HL-60/S4 treated with phorbol 12-myristate 13-acetate at 8.2 ng/mL for 4 days and 3 days (cell line): ENCODE data around the gene FRMD8.
"Not testable (repeated sequence)": the region's sequence is repeated elsewhere in the genome, so short reads cannot be mapped to it uniquely, and the experiment has no call there.

Source experiments
- in situ Hi-C: fragments of 300-500 bp; cut with MboI; formaldehyde crosslinking; loops from 2 replicates; pipeline ENCODE4 v1.15.0; 2022; ENCODE audit warnings: low sequenced_read_pairs

The FRMD8 gene

DNA sequence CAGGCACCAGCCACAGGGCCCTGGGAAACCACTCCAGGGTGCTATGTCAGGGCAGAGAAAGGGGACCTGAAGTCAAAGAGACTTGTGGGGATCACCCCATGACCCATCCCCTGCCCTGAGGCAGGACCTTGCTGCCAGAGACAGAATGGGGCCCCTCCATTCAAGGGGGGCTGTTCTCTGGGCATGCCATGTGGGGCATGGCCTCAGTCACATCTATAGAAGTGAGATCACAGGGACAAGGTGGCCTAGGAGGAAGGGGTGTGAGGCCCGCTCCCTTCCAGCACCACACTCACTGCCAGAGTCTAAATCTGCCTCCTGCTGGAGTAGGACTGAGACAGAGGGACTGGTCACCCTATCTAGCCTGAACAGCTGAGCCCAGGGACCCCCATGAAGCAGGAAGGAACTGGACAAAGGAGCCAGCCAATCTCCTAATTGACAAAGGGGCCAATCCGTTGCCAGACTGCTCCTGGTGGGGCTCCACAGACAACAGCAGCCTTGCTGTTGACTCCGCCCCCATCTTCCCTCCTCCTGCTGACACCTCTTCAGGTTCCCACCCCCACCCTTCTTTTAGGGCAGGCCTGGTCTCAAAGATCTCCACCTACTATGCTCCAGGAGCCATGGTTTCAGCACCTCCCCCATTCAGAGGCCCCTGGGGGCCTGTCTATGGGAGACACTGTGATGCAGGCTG is 62.1 kb downstream of the FRMD8 start:
- in situ Hi-C loops, result no loop called here

DNA sequence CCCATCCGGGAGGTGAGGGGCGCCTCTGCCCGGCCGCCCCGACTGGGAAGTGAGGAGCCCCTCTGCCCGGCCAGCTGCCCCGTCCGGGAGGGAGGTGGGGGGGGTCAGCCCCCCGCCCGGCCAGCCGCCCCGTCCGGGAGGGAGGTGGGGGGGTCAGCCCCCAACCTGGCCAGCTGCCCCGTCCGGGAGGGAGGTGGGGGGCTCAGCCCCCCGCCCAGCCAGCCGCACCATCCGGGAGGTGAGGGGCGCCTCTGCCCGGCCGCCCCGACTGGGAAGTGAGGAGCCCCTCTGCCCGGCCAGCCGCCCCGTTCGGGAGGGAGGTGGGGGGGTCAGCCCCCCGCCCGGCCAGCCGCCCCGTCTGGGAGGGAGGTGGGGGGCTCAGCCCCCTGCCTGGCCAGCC is 64.9 kb downstream of the FRMD8 start:
- in situ Hi-C loops, result not testable (repeated sequence)

DNA sequence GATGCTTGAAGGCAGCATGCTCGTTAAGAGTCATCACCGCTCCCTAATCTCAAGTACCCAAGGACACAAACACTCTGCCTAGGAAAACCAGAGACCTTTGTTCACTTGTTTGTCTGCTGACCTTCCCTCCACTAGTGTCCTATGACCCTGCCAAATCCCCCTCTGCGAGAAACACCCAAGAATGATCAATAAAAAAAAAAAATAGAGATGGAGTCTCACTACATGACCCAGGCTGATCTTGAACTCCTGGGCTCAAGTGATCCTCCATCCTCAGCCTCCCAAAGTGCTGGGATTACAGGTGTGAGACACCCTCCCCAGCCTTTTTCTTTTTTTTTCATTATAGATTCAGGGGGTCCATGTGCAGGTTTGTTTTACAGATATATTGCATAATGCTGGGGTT is 65.8 kb downstream of the FRMD8 start:
- in situ Hi-C loops, result not testable (repeated sequence)

DNA sequence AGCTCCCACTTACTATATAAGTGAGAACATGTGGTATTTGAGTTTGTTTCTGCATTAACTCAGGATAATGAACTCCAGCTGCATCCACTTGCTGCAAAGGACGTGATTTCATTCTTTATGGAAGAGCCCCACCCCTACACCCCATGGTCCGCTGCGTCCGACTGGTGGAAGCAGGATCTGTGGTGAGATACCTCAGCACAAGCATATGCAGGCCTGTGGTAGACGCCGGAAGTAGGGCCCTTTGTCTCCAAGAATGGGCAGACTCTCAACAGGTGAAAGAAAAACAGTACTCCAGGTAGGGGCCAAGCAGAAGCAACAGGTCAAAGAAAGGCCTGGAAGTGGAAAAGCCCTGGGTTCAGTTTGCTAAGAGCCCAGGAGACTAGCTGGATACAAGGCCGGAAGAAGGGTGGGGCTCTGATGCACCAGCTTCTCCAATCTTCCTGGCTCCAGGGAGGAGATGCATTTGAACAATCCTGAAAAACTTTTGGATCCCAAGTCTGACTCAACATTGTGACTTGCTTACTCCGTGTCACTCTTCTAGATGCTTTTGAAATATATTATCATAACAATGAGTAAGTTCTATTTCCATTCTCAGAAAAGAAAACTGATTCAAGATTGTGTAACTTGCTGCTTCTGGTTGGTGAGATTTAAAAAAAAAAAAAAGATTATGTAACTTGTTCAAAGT is 66.5 kb downstream of the FRMD8 start:
- in situ Hi-C loops, result no loop called here

DNA sequence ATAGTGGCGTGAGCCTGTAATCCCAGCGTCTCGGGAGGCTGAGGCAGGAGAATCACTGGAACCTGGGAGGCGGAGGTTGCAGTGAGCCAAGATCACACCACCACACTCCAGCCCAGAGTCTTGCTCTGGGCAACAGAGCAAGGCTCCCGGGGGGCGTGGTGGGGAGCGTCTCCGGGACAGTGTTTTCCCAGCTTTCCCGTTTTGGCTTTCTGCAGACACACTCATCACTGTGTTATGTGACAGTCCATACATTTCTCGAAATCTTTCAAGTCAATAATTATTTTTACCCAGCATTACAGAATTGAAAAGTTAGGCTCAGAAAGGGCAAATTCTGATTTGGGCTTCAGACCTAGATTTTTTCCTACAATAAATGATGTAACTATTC is 67.9 kb downstream of the FRMD8 start:
- in situ Hi-C loops, result no loop called here

DNA sequence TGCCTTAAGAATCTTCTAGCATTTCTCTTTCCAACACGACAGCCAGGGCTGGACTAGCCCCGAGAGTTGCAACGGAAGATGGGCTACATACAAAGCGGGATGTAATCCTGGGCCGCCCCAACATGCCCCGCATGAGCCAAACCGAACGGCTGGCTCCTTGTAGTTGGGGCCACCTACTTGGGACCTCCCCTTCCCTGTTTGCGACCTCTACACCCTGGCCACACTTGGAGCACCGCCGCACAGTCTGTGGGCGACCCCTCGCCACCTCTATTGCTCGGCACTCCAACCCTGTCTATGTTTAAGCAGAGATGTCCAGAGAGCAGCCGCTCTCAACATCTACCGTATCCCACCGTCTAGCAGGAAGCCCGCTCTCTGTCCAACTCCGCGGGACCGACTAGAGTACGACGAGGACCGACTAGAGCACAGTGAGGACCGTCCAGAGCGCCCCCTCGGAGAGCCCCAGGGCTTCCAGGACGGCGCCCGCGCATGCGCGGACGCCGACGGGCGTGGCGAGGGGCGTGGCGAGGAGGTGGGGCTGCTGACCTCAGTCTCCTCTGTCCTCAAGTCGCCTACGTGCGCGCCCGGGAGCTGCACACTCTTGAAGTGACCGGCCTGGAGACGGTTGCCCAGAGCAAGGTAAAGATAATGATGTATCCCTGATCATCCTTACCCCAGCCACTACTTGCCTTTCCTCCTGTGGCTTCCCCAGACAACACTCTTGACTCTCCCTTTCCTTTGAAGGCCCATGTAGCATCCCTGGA is 68.4 kb downstream of the FRMD8 start:
- in situ Hi-C loops, result no loop called here

DNA sequence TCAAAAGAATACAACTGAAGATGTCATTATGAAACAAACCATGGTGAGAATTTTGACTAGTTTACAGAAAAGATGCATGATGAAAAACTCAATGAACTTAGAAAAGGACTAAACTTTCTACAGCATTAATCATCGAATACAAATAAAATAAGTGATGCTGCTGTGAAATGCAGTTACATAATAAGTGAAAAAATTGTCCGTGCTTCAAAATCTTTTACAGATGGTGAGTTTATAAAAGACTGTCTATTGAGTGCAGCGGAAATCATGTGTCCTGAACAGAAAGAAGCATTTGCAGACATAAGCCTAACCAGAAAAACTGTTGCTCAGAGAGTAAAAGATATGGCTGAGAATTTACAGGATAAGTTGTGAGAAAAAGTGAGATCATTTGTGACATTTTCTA is 70.0 kb downstream of the FRMD8 start:
- in situ Hi-C loops, result no loop called here

DNA sequence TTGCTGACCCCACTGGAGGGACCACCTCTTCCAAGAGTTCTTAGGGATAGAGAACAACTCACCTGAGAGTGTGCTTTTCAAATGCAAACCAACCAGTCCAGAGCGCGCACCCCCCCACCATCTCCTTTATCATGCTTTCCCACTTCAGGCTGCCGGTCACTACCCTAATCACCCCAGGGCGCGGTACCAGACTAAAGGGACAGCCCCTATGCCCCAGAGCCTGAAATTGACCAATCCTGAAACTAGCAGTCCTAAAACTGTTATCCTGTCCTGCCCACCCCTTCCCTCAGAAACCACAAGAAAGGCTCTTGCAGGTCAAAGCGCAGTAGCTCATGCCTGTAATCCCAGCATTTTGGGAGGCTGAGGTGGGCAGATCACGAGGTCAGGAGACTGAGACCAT is 73.1 kb downstream of the FRMD8 start:
- in situ Hi-C loops, result no loop called here
